HepG2 (cell line): ENCODE data around the gene ZBTB14. TPM values are rescaled to one million over a fixed set of nuclear protein-coding genes. Genes with fewer than 3 reads are reported as not detected.

Source experiments
- AGO2 ChIP-seq: fragments of 200-400 bp; formaldehyde crosslinking; optimal IDR thresholded peaks from 2 replicates; pipeline ENCODE3; 2017; ENCODE audit warnings: mild to moderate bottlenecking, low read depth, low read length, moderate library complexity
- FOXJ3 ChIP-seq: sonication (generic); formaldehyde crosslinking; IDR thresholded peaks from 2 replicates; pipeline ENCODE4 v1.4.0; 2020; ENCODE audit warnings: missing genetic modification reagents, mild to moderate bottlenecking, borderline replicate concordance
- KLF13 ChIP-seq: sonication (generic); formaldehyde crosslinking; IDR thresholded peaks from 2 replicates; pipeline ENCODE4 v1.4.0; 2020; ENCODE audit warnings: mild to moderate bottlenecking, missing genetic modification reagents
- KMT2B ChIP-seq: IDR thresholded peaks from 2 replicates; pipeline ENCODE4 v1.6.1; 2016; ENCODE audit warnings: missing genetic modification reagents, missing compliant biosample characterization
- MAFK ChIP-seq, 2 experiments: IDR thresholded peaks in 1 of 2; conservative IDR thresholded peaks in 1 of 2; 2 replicates each; pipeline ENCODE4 v1.6.1; 2011; ENCODE audit warnings: improper control_type of control experiment in 2 of 2, low read length in 2 of 2
- NBN ChIP-seq: fragments of 450-650 bp; conservative IDR thresholded peaks from 2 replicates; pipeline ENCODE4 v1.6.1; 2017
- NFYC ChIP-seq: IDR thresholded peaks from 2 replicates; pipeline ENCODE4 v1.6.1; 2016; ENCODE audit warnings: missing genetic modification reagents, missing compliant biosample characterization
- PHB2 ChIP-seq: fragments of 450-650 bp; IDR thresholded peaks from 2 replicates; pipeline ENCODE4 v1.6.1; 2018; ENCODE audit not compliant: partially characterized antibody
- PRDM15 ChIP-seq: sonication (generic); formaldehyde crosslinking; IDR thresholded peaks from 2 replicates; pipeline ENCODE4 v1.4.0; 2020; ENCODE audit warnings: missing genetic modification reagents
- RAD51 ChIP-seq: fragments of 450-650 bp; IDR thresholded peaks from 2 replicates; pipeline ENCODE4 v1.6.1; 2016; ENCODE audit warnings: borderline replicate concordance
- SUZ12 ChIP-seq: fragments of 150-350 bp; IDR thresholded peaks from 2 replicates; pipeline ENCODE4 v1.6.1; 2014; ENCODE audit warnings: low read depth, low read length
- TFE3 ChIP-seq: IDR thresholded peaks from 2 replicates; pipeline ENCODE4 v1.6.1; 2016
- THAP11 ChIP-seq: IDR thresholded peaks from 2 replicates; pipeline ENCODE4 v1.6.1; 2016; ENCODE audit warnings: missing biosample characterization, missing genetic modification reagents
- TSC22D2 ChIP-seq: sonication (generic); formaldehyde crosslinking; IDR thresholded peaks from 2 replicates; pipeline ENCODE4 v1.5.1; 2020; ENCODE audit warnings: missing genetic modification reagents, mild to moderate bottlenecking, borderline replicate concordance
- ZBTB2 ChIP-seq: sonication (generic); formaldehyde crosslinking; IDR thresholded peaks from 2 replicates; pipeline ENCODE4 v1.8.0; 2022; ENCODE audit warnings: low read depth, missing genetic modification reagents
- ZIK1 ChIP-seq: sonication (generic); formaldehyde crosslinking; IDR thresholded peaks from 2 replicates; pipeline ENCODE4 v1.5.0; 2020; ENCODE audit warnings: mild to moderate bottlenecking, low read depth, missing genetic modification reagents, borderline replicate concordance
- ZNF274 ChIP-seq: sonication (generic); formaldehyde crosslinking; IDR thresholded peaks from 2 replicates; pipeline ENCODE4 v1.5.1; 2020; ENCODE audit warnings: mild to moderate bottlenecking, missing genetic modification reagents
- ZNF543 ChIP-seq: sonication (generic); formaldehyde crosslinking; IDR thresholded peaks from 2 replicates; pipeline ENCODE4 v1.4.0; 2020; ENCODE audit warnings: mild to moderate bottlenecking, missing genetic modification reagents
- ZNF775 ChIP-seq: sonication (generic); formaldehyde crosslinking; IDR thresholded peaks from 2 replicates; pipeline ENCODE4 v1.4.0; 2020; ENCODE audit warnings: missing genetic modification reagents, mild to moderate bottlenecking, moderate library complexity, borderline replicate concordance
- polyA plus RNA-seq, 8 experiments: library from polyadenylated mRNA; depleted of rRNA in 3 of 8; stranded (reverse) in 7 of 8; unstranded in 1 of 8; fragments of >200 nt; fragmentation: Illumina TruSeq in 4 of 8; extraction: Trizol in 4 of 8; gene quantifications; 2 replicates each; pipeline versions ENCODE4 v1.2.1 to v1.2.3, GENCODE V29; 2011 to 2016; ENCODE audit warnings: low read depth in 4 of 8, missing spikeins in 1 of 8, mixed read lengths in 1 of 8; ENCODE audit not compliant: insufficient read depth in 1 of 8
- total RNA-seq, 5 experiments: library from RNA; depleted of rRNA; stranded (reverse); fragments of >200 nt; fragmentation: Illumina TruSeq; extraction: Trizol; gene quantifications; 2 replicates each; pipeline ENCODE4 v1.2.3, GENCODE V29; 2016; ENCODE audit warnings: low read depth in 1 of 5
- TF ChIP-seq, protein P1 (sequence below): sonication (generic); formaldehyde crosslinking; IDR thresholded peaks from 2 replicates; pipeline ENCODE4 v1.4.0; 2020; ENCODE audit warnings: missing genetic modification reagents
- TF ChIP-seq, protein P2 (sequence below): IDR thresholded peaks from 2 replicates; pipeline ENCODE4 v1.6.1; 2016; ENCODE audit warnings: mild to moderate bottlenecking

The ZBTB14 gene
- total and polyA plus RNA-seq, 2 of the 13 experiments (the other 11 are each of a cell fraction or from before 2014, with no cell fraction given), result 8.0 to 14.4 TPM

DNA sequence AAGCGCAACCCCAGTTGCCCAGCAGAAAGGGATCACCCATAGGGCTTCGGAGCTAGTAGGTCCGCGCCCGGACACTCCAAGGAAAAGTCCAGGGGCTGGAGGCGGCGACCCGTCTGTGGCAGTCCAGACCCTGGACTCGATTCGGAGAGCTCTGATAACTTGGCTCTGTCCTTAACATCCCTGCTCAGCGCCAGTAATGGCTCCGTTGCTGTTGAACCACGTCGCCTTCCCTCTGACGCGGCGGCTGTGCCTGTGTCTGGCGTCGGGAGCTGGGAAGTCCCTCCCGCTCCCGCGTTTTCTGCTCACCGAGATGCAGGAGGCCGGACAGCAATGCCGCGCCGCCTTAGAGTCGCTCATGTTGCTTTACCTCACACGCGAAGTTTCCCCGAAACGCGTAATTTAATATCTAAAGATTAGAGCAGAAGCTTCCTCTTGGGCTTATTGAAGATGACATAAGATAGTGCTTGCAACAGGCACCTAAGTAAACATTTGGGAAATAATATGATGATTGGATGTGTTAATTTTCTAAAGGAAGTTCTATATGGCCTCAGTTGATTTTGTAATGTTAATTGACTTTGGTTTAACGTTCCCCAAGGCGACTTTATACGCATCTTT, 1.3 kb upstream of the ZBTB14 start (continued):
- TF ChIP-seq, protein P1, sequence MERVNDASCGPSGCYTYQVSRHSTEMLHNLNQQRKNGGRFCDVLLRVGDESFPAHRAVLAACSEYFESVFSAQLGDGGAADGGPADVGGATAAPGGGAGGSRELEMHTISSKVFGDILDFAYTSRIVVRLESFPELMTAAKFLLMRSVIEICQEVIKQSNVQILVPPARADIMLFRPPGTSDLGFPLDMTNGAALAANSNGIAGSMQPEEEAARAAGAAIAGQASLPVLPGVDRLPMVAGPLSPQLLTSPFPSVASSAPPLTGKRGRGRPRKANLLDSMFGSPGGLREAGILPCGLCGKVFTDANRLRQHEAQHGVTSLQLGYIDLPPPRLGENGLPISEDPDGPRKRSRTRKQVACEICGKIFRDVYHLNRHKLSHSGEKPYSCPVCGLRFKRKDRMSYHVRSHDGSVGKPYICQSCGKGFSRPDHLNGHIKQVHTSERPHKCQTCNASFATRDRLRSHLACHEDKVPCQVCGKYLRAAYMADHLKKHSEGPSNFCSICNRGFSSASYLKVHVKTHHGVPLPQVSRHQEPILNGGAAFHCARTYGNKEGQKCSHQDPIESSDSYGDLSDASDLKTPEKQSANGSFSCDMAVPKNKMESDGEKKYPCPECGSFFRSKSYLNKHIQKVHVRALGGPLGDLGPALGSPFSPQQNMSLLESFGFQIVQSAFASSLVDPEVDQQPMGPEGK, result no peak
- TF ChIP-seq ZNF775 (CRISPR knock-in tag) (no peak), ZBTB2 (CRISPR knock-in tag) (no peak), AGO2 (peak; percentile 59), THAP11 (CRISPR knock-in tag) (no peak), ZNF274 (CRISPR knock-in tag) (no peak), PHB2 (no peak), KLF13 (CRISPR knock-in tag) (no peak), ZNF543 (no peak), TFE3 (CRISPR knock-in tag) (no peak), NBN (no peak), ZIK1 (CRISPR knock-in tag) (no peak), RAD51 (no peak), PRDM15 (CRISPR knock-in tag) (no peak), TSC22D2 (CRISPR knock-in tag) (no peak), NFYC (no peak), SUZ12 (no peak), KMT2B (0 out of 2 replicates have a peak, but pooled peaks have one; percentile 24), MAFK (conservative IDR thresholded peaks at IDR 0.05 in 1 of 2, IDR thresholded peaks at IDR 0.05 in 1 of 2; ENCODE audit: low read length in 2 of 2) (no peak), FOXJ3 (CRISPR knock-in tag) (0 out of 2 replicates have a peak, but pooled peaks have one; percentile 32)
- TF ChIP-seq, protein P2, sequence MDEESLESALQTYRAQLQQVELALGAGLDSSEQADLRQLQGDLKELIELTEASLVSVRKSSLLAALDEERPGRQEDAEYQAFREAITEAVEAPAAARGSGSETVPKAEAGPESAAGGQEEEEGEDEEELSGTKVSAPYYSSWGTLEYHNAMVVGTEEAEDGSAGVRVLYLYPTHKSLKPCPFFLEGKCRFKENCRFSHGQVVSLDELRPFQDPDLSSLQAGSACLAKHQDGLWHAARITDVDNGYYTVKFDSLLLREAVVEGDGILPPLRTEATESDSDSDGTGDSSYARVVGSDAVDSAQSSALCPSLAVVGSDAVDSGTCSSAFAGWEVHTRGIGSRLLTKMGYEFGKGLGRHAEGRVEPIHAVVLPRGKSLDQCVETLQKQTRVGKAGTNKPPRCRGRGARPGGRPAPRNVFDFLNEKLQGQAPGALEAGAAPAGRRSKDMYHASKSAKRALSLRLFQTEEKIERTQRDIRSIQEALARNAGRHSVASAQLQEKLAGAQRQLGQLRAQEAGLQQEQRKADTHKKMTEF (CRISPR knock-in tag), result no peak
